LNCAP (cell line): Measurements from ENCODE around the gene AP2M1.

Experiments used
- CTCF ChIP-seq: fragments of 450-650 bp; IDR thresholded peaks from 2 replicates; pipeline ENCODE4 v1.5.1; 2017; ENCODE audit warnings: mild to moderate bottlenecking

AP2M1 gene

GRCh38 chr3:184164648-184165330 lies 9.9 kb upstream of the AP2M1 start:
- no peak for TF ChIP-seq CTCF

GRCh38 chr3:184165543-184165942 lies 9.1 kb upstream of the AP2M1 start:
- no peak for TF ChIP-seq CTCF

- TF ChIP-seq CTCF: no peak
Measured at GRCh38 chr3:184166671-184167070, 8.0 kb upstream of the AP2M1 start.

- no peak for TF ChIP-seq CTCF
Measured at GRCh38 chr3:184167786-184168185, 6.9 kb upstream of the AP2M1 start.

GRCh38 chr3:184168363-184169120 lies 6.1 kb upstream of the AP2M1 start:
- no peak for TF ChIP-seq CTCF

GRCh38 chr3:184169896-184170875 lies 4.5 kb upstream of the AP2M1 start:
- TF ChIP-seq CTCF: no peak

- no peak for TF ChIP-seq CTCF
Measured at GRCh38 chr3:184171562-184171961, 3.1 kb upstream of the AP2M1 start.
